ENCODE measurements around the gene ALOX5. TPM values are rescaled to one million over a fixed set of nuclear protein-coding genes. Genes with fewer than 3 reads are reported as not detected.
"Not testable (repeated sequence)": the region's sequence is repeated elsewhere in the genome, so short reads cannot be mapped to it uniquely, and the experiment has no call there.

The ALOX5 gene
- total RNA-seq, 1 experiment from 2014 or later: 3.4 TPM

GRCh38 chr10:45358961-45359360 is 15.1 kb upstream of the ALOX5 start:
- H3K9me3 Mint-ChIP-seq; H3K36me3 Mint-ChIP-seq; DNase-seq (ENCODE audit: low spot score); POLR2A ChIA-PET; H3K4me3 Mint-ChIP-seq; H3K27ac Mint-ChIP-seq; CTCF ChIA-PET: not testable (repeated sequence)
- peak; percentile 44; the same call in 1 of the 2 replicates for ATAC-seq
- H3K27me3 Mint-ChIP-seq (ENCODE audit: low read depth): peaks cover 26% of the 10 kb centered on the region
- peaks cover 42% of the 10 kb centered on the region for H3K4me1 Mint-ChIP-seq
- peak; percentile 45; the same call in 1 of the 2 replicates for TF ChIP-seq ZNF281 (CRISPR knock-in tag; IDR thresholded peaks at IDR 0.05)
- TF ChIP-seq FOXK1 (CRISPR knock-in tag; IDR thresholded peaks at IDR 0.05): peak; percentile 50; the same call in 1 of the 2 replicates
- TF ChIP-seq ETV6 (CRISPR knock-in tag; IDR thresholded peaks at IDR 0.05): peak; percentile 23; the same call in 1 of the 2 replicates
- TF ChIP-seq ZNF317 (CRISPR knock-in tag; IDR thresholded peaks at IDR 0.05; ENCODE audit: borderline replicate concordance, low read depth): peak; percentile 76; the same call in 1 of the 2 replicates

- H3K27ac Mint-ChIP-seq, H3K9me3 Mint-ChIP-seq, POLR2A ChIA-PET, CTCF ChIA-PET, H3K36me3 Mint-ChIP-seq, ATAC-seq: not testable (repeated sequence)
- Mint-ChIP-seq H3K27me3 (ENCODE audit: low read depth) (peaks cover 26% of the 10 kb centered on the region), H3K4me1 (peaks cover 44% of the 10 kb centered on the region), H3K4me3 (peak overlapping the region; percentile 80)
- peak; percentile 71 for DNase-seq (ENCODE audit: low spot score)
- TF ChIP-seq FOXK1 (CRISPR knock-in tag; IDR thresholded peaks at IDR 0.05) (0 out of 2 replicates have a peak, but pooled peaks have one; percentile 48), MAX (CRISPR knock-in tag; IDR thresholded peaks at IDR 0.05) (peak; percentile 36; the same call in 1 of the 2 replicates), ZNF281 (CRISPR knock-in tag; IDR thresholded peaks at IDR 0.05) (0 out of 2 replicates have a peak, but pooled peaks have one; percentile 43)
These were observed 11.8 kb upstream of the ALOX5 start for GRCh38 chr10:45361983-45362799.

GRCh38 chr10:45367643-45368042 is 6.4 kb upstream of the ALOX5 start:
- CTCF ChIA-PET; ATAC-seq; H3K27ac Mint-ChIP-seq; H3K9me3 Mint-ChIP-seq; DNase-seq (ENCODE audit: low spot score); H3K36me3 Mint-ChIP-seq; H3K4me3 Mint-ChIP-seq; POLR2A ChIA-PET: not testable (repeated sequence)
- H3K27me3 Mint-ChIP-seq (ENCODE audit: low read depth): peaks cover 56% of the 10 kb centered on the region
- H3K4me1 Mint-ChIP-seq: peaks cover 14% of the 10 kb centered on the region

- ATAC-seq: no peak
- Mint-ChIP-seq H3K36me3 (no peaks in the 10 kb centered on the region), H3K27me3 (ENCODE audit: low read depth) (peaks cover 57% of the 10 kb centered on the region), H3K4me1 (peaks cover 13% of the 10 kb centered on the region), H3K27ac (no peak overlapping the region), H3K4me3 (no peak overlapping the region), H3K9me3 (peaks cover 4% of the 10 kb centered on the region; the same call in 1 of the 2 replicates)
- ChIA-PET POLR2A (no interaction called here), CTCF (no interaction called here)
- DNase-seq (ENCODE audit: low spot score): no peak
- no peak for TF ChIP-seq SOX15 (CRISPR knock-in tag; IDR thresholded peaks at IDR 0.05)
- no peak for TF ChIP-seq ETV6 (CRISPR knock-in tag; IDR thresholded peaks at IDR 0.05)
- TF ChIP-seq CREB1 (CRISPR knock-in tag; IDR thresholded peaks at IDR 0.05): no peak
- TF ChIP-seq ZNF512 (CRISPR knock-in tag; IDR thresholded peaks at IDR 0.05; ENCODE audit: borderline replicate concordance): no peak
- no peak for TF ChIP-seq SP1 (CRISPR knock-in tag; conservative IDR thresholded peaks at IDR 0.05)
- no peak for TF ChIP-seq IRF2 (CRISPR knock-in tag; IDR thresholded peaks at IDR 0.05; ENCODE audit: borderline replicate concordance, low read depth)
- TF ChIP-seq ZNF532 (CRISPR knock-in tag; IDR thresholded peaks at IDR 0.05; ENCODE audit: borderline replicate concordance): no peak
- TF ChIP-seq ZNF263 (CRISPR knock-in tag; IDR thresholded peaks at IDR 0.05; ENCODE audit: low read depth): no peak
- no peak for TF ChIP-seq ZNF423 (CRISPR knock-in tag; IDR thresholded peaks at IDR 0.05)
These were observed 5.8 kb upstream of the ALOX5 start for GRCh38 chr10:45368181-45368580.

Data from WTC11 (cell line).